DMS53 (cell line): ENCODE measurements around the gene JMJD1C.

Experiments
- DNase-seq: peaks from one replicate; lab custom pipeline; 2025; lab: John Stamatoyannopoulos, UW

The JMJD1C gene

DNA sequence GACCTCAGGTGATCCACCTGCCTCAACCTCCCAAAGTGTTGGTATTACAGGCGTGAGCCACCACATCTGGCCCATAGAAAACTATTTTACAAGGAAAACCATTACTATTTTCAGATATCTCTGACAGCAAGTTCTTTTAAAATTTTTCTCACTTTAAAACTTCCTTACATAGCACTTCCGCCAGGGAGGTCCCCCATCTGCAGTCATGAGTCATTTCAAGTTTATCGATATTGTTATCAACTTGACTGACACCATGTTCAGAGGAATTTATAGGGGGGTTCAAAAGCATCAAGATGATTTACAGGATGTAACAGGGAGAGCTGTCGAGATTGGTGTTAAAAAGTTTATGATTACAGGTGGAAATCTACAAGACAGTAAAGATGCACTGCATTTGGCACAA is 243.8 kb downstream of the JMJD1C start:
- DNase-seq, result no peak

DNA sequence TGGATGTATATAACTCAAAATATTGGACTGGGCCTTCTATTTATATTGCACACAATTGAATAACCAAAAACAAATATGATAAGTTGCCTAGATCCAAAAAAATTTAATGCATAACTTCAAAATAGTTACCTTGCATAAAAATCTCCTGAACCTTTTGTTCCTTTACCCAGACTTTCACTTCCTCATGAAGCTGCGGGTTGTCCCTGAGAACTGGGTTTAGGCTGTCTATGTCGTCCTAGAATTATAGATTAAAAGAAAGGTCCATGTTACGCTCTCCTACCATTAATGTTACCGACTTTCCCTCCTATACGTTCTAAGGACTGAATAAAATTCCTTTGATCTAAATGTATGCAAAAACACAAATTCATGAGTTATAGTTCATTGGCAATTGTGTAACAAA is 246.0 kb downstream of the JMJD1C start:
- no peak for DNase-seq

DNA sequence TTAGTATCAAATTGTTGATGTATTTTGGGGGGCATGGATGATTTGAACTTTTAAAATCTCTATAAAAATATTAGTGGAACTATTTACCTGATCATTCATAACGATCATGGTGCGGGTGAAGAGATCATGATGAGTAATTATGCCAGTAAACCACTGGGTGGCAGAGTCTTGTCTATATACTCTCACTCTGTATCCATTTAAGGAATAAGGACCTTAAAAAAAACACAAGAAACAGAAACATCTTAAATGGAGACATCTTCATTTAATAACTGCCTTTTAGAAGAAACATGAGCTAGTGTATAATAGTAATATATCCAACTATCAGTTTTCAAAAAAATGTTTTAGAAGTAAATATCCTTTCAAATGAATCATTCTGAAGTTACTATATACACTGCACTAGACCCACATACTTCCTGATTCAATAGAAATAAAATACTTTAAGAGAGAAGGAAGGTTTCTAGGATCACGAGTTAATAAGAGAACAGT is 248.6 kb downstream of the JMJD1C start:
- DNase-seq, result peak; percentile 77

DNA sequence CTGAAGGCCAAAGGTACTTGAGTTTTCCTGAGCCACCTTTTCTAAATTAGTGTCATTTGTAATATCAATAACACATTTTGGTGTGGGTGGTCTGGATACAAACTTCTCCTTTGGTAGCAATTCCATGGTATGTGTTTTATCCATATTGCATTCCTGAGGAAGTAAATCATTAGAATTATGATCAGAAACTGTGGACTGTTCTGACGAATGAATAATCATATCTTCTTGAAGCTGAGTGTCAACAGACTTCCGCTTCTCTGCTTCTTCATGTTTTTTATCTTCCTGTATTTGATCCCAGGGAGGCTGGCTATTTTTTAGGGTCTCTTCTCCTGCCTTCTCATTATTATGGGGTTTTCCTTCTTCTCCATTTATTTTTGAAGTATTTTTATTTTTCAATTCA is 251.2 kb downstream of the JMJD1C start:
- DNase-seq, result no peak

DNA sequence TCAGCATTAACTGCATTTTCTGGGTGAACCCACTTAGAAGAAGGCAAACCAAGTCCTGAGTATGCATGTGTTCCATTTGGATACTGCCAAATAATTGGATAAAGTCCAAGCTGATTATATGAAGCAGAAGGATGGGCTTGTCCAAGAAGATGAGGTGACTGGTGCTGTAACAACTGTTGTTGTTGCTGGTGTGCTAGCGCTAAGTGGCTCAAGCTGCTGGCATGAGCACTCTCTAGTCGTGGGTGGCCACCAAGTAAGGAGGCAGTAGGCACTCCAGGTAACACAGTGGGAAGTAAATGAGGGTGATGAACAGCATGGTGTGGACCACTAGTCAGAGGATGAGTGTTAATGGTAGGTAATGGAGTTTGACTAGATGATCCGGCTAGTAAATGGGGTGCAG is 252.3 kb downstream of the JMJD1C start:
- DNase-seq, result no peak

DNA sequence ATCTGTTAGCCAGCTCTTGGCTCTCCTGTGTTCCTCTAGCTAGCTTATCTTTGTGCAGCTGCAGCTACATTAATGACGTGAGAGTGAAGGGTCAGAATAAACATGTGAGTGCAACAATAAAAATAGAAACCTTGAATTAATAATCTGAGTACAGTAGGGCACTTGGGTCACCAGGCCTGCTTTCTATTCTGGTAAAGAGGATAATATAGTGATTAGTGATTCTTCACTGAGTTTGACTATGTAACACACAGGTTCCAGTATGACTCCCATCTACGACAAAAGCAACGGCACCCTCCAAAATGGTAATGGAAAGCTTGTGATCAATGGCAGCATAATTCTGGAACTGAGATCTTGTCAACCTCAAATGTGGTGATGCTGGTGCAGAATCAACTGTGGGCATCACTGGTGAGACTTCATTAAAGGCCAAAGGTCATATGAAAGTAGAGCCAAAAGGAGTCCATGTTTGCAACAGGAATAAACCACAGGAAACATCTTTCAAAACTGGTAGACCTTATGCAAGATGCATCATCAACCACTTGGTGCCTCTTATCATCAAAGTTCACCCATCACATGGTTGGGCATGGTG is 255.1 kb downstream of the JMJD1C start:
- DNase-seq, result no peak

DNA sequence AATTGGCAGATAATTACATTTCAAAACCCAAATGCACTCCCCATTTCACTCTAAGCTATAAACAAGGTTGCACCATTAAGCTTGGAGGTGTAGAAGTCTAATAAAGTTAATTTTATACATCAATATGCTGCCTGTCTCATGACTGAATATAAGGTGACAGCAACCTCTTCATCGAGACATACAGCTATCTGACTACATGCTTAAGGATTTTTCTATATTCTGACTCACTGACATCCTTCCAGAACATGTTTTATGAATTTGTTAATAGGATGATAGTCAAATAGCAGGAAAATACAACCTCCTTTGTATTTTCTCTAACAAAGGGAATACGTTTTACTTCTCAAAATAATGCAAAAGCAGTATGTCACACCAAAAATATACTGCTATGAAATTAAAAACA is 256.1 kb downstream of the JMJD1C start:
- no peak for DNase-seq

DNA sequence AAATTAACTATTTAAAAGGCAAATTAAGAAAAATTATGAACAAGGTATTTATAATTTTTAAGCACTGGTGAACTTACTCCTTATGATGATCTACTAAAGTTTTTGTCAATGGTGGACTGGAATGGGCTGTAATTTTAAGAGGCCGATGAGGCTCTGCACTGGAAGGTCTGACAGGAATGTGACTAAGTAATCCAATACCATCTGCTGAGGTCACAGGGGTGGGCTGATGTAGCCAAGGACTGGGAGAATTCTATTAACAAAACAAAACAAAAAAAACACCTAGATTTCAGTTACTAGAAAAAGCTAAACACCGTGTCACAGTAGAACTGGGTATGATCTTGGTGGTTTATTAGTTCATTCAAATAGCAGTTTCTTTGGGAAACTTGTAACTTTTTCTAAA is 256.8 kb downstream of the JMJD1C start:
- no peak for DNase-seq

DNA sequence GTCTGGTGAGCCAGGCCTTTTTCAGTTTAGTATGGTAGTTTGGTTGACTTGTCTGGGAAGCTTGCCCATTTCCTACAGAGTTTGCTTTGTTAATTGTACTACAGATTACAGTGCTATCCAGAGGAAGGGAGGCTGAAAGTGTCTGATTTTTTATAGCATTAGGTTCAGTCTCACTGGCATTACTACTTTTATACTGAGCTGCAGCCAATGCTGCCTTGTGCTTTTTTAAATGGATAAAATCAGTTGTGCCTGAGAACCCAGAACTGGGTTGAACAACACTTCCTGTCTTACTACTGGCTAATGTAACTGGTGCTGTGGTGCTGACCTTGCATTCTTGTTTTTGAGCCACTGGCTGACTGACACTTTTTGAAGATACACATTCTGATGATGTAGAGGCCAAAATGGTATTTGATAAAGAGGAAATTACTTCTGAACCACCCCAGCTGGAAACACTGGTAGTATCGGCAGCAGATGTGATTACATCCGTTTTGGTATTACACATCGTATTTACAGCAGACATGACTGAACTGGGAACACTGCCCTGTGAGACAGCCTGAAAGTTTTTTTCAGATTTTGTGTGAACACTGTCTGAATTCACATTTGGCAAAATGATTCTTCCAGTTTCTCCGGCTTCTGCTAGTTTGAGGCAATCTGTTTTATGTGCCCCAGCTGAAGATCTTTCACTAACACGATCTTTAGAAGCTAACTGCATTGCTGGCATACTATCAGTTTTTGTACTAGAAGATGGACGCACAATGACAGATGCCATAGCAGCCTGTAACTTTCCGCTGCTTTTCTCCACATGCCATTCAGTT is 258.6 kb downstream of the JMJD1C start:
- DNase-seq, result no peak

DNA sequence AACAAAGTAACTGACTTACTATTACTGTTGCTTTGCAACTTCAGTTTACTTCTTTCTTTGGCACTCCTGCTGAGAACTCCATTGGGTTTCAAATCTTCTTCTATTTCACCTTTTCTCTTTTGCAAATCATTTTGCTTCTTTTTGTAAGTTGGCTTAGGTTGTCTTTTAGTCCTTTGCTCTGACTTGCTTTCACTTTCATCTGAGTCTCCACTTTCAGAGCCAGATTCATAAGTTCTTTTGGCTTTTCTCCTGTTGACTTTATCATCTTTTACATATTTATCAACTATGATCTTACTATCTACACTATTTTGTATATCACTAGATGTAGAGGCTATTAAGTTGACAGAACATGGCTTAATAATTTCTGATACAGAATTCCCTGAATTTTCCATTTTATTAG is 259.2 kb downstream of the JMJD1C start:
- DNase-seq, result no peak

DNA sequence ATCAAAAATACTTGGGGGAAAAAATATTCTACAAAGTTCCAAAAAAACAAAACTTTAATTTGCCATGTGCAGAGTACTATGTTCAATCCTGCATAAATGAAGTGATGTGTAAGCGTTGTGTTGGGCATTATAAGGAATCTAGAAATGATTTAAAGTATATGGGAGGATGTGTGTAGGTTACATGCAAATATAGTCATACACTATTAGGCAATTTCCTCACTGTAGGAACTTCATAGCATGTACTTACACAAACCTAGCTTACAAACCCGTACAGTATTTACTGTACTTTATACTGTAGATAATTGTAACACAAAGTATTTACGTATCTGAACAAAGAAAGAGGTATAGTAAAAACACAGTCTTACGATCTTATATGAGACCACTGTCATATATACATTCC is 260.4 kb downstream of the JMJD1C start:
- no peak for DNase-seq

DNA sequence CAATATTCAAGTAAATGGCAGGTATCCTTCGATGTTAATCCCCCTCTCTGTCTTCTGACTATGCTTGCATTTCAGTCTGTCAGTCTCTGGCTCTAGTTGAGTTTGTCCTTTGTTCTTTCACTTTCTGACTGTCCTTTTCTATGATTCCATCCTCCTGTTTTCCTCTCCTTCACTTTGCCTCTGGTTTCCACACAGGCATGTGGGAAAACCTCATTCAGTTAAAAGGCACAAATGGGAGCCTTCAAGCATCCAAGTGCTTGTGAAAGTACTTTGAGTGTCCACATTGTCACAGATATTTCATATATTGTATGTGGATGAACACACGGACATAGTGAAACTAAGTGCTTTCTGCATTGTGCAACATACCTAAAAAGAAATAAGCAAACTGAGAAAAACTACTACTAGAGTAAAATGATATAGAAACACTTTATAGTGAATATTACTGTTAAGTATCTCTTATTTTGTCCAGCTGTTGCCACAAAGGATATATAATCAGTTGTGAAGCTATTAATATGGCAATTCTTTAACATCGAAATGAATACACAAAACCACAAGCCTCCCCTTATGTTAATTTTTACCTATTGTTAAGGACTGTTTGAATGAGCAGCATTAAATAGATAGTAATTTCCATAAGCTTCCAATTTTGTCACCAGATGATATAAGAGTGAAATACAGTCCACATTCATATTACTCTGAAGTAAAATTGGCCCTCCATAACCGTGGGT is 260.9 kb downstream of the JMJD1C start:
- no peak for DNase-seq

DNA sequence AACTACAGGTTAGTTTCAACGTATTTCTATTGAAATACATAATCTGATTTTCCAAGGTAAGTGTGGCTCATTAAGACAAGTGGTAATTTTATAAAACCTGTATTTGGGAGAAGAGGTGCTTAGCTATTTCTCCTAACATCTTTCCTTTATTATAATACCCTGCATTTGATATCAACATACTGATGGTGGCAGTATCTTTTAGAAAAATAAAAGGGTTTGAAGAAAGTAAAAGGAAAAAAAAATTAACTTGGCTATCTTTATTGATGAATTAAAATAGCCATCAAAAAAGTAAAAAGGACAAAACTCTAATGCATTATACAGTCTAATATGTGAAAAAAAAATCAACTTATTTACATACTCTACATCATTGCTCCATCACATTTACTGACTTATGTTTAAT is 264.7 kb downstream of the JMJD1C start:
- DNase-seq, result no peak

DNA sequence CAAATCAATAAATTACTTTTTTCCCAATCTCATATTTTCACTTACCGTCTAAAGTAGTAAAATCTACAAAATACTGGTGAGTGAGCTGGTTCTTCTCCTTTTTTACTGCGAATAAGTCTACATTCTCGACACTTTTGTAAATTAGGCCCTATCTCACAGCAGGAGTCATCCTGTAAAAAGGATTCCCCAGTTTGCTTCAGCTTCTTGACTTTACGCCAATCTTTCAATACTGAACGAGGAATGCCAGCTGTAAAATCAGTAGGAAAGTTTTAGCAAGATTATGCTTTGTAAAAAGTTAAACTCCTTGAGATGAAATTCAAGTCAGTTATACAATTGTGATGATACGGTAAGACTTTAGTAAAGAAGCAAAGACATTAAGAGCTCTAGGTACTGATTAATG is 265.3 kb downstream of the JMJD1C start:
- DNase-seq, result no peak

DNA sequence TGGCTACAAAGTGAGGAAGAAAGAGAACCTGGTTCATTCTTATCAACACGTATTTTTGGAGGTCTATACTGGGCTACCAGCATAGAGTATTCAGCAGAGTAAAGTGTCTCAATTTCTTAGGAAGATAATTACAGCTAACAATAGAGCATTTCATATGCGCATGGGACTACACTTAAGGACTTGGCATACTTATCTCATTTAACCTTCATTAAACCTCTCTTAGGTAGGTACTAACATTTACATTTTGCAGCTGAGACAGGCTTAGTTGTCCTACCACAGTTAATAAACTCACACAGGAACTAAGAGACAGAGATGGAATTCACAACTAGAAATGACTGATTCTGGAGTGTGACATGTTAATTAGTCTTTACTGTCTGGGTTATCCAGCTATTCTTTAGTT is 266.1 kb downstream of the JMJD1C start:
- DNase-seq, result no peak

DNA sequence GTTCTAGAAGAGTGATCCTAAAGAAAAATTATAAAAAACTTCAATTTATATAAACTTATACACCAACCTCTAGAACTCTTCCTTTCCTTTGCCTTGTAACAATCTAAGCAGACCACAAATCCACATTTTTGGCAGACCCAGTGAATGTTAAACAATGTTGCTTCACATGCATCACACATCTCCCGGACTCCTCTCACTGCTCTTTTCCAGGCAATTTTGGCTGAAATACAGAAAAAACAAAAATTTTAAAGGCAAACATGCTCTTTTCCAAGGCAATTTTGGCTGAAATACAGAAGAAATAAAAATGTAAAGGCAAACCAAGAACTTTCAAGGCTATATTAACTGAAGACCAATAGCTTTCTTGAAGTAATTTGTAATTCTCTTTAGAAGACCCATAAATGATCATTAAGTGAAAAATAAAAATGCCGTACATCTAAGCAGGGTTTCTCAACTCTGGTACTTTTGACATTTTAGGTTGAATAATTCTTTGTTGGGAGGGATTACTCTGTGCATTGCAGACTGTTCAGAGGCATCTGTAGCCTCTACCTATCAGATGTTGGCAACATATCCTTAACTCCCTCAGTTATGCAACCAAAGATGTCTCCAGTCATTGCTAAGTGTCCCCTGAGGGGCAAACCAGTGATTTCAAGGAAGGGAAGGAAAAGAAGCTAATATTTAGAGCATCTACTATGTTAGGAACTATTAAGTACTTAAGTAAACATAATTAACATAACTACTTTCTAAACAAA is 268.3 kb downstream of the JMJD1C start:
- DNase-seq, result no peak

DNA sequence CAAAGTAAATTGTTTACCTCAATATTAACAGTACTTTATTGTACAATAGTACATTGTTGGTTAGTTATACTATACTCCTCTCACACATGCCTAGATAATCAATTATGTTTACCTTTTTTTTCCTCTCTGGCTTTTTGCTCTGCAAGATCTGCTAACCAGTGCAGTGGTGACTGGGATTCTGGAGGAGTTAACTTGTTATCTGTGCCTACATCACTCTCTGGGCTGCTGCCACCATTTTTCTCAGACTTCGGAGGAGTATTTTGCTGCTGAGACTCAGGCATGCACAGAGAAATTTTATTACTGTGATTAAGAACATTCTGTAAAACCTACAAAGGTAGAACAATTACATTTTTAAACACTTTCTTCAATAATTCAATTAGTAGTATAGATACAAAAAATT is 273.0 kb downstream of the JMJD1C start:
- DNase-seq, result no peak

DNA sequence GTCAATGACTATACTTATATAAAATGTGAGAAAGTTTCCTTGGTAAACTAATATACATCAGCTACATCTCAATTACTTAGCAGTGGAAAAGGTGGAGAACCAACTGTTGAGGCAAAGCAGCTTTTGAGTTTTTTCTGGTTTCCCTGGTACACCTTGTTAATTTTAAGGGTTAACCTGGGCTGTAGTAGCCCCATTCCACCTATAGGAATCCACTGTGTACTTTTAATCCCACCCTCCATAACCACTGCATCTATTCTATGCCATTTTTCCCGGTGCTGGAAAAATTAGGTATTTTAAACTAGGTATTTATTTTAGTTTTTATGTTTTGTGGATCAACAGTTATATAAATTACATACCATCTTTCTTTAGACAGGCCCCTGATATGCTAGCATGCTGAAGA is 290.2 kb downstream of the JMJD1C start:
- no peak for DNase-seq

DNA sequence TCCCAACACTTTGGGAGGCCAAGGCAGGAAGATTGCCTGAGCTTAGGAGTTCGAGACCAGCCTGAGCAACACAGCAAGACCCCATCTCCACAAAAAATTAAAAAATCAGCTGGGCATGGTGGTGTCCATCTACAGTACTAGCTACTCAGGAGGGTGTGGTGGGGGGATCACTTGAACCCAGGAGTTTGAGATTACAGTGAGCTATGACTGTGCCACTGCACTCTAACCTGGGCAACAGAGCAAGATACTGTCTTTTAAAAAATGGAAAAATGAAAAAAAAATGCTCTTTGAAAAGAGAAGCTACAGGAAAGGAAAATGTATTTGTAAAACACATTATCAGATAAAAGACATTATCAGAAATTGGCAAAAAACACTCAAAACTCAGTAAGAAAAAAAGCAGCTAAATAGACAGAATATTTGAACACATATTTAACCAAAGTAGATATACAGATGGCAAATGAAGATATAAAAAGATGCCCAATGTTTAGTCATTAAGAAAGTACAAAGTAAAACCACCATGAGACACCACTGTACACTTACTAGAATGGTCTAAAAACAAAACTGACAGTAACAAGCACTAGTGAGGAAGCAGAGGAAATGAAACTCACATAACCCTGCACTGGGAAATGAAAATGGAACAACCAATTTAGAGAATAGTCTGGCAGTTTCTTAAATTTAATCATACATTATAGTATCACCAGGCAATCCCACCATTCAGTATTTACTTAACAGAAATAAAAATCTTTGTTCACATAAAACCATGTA is 292.1 kb downstream of the JMJD1C start:
- no peak for DNase-seq

DNA sequence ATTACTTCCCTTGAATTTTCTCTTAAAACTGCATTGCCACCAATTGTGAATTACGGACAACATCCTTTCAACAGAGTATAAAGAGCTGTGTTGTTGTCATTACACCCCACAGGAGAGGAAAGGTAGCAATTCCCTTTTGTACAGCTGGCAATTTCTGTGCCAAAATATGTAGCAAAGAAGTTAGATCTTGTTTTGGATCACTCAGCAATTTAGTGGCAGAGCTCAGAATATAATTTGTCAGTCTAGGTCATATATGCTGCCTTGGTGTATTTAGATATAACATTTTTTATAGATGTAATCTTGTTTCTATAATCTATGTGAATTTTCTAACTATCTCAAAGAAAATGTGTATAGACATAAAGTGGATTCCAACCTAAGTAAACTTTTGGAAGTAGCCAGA is 293.9 kb downstream of the JMJD1C start:
- no peak for DNase-seq

DNA sequence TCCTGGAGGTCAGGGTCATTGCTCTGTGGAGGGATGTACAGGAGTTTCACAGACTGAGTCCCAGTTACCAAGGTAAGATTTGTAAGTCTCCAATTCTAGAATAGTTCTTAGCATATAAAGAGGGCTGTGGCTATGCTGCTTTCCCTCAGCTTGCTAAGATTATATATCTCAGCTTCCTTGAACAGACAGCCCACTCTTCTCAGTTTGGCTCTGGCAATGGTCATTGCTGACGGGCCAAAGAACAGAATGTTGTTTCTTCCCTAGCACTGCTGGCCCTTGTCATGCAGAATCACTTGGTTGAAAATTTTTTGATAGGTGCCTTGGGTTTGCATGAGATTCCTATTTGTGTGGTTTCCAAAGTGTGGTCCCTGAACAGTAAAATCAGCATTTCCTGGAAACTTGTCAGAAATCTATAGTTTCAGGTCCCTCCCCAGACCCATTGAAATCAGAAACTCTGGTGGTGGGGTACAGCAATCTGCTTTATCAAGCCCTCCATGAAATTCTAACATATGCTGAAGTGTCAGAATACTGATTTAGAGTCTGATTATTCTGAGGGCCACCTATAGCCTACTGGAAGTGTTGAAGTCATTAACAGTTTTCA is 294.4 kb downstream of the JMJD1C start:
- DNase-seq, result no peak
